ENCODE results near the gene SFTPD. TPM values are rescaled to one million over a fixed set of nuclear protein-coding genes. Genes with fewer than 3 reads are reported as not detected.

Gene SFTPD
- total RNA-seq, 1 donor from 2014 or later, result not detected

DNA sequence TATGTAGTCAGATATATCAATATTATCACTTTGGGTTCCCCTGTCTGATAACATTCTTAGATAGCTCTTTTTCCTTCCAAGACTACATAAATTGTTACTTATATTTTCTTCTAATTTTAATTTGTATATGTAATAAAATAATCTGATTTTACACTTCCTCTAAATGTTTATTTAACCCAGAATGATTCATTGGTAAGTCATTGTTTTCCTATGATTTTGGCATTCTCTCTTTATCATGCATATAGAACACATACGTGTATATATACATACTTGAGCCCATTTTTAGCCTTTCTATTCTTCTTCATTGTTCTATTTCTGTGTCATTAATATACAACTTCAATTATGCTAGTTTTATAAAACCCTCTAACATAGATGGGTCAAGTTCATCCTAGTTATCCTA lies 16.6 kb downstream of the SFTPD start:
- DNase-seq (ENCODE audit: low read depth), result no peak
- H3K4me3 ChIP-seq (ENCODE audit: low read depth, low read length), result no peak overlapping the region
- TF ChIP-seq, protein P1, sequence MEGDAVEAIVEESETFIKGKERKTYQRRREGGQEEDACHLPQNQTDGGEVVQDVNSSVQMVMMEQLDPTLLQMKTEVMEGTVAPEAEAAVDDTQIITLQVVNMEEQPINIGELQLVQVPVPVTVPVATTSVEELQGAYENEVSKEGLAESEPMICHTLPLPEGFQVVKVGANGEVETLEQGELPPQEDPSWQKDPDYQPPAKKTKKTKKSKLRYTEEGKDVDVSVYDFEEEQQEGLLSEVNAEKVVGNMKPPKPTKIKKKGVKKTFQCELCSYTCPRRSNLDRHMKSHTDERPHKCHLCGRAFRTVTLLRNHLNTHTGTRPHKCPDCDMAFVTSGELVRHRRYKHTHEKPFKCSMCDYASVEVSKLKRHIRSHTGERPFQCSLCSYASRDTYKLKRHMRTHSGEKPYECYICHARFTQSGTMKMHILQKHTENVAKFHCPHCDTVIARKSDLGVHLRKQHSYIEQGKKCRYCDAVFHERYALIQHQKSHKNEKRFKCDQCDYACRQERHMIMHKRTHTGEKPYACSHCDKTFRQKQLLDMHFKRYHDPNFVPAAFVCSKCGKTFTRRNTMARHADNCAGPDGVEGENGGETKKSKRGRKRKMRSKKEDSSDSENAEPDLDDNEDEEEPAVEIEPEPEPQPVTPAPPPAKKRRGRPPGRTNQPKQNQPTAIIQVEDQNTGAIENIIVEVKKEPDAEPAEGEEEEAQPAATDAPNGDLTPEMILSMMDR (conservative IDR thresholded peaks at IDR 0.05; ENCODE audit: low read depth, low read length), result no peak

- no peak for DNase-seq (ENCODE audit: low read depth)
- no peak overlapping the region for H3K4me3 ChIP-seq (ENCODE audit: low read depth, low read length)
- TF ChIP-seq, protein P1 (conservative IDR thresholded peaks at IDR 0.05; ENCODE audit: low read depth, low read length), result no peak
Measured at GRCh38 chr10:79930751-79931150, 18.2 kb downstream of the SFTPD start.

DNA sequence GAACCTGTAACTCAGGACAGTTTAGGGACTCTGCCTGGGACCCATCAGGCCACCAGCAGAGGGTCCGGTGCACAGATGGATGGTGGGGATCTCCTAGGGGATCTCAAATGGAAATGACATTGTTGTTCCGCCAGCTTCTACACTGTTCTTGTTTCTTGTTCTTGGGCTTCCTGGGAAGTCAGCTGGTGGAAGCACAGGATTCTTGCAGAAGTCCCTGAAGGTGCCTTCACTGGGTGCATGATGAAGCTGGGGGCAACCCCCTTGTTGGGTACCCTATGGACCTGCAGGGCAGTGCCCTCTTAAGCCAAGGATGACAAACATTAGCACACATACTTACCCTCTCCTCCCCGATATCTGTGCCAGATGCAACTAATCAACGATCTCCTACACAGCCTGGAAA lies 18.6 kb downstream of the SFTPD start:
- no peak for DNase-seq (ENCODE audit: low read depth)
- no peak overlapping the region for H3K4me3 ChIP-seq (ENCODE audit: low read depth, low read length)
- TF ChIP-seq, protein P1 (conservative IDR thresholded peaks at IDR 0.05; ENCODE audit: low read depth, low read length), result no peak

GRCh38 chr10:79929409-79929904 lies 19.4 kb downstream of the SFTPD start:
- no peak overlapping the region for H3K4me3 ChIP-seq (ENCODE audit: low read depth, low read length)
- TF ChIP-seq, protein P1 (conservative IDR thresholded peaks at IDR 0.05; ENCODE audit: low read depth, low read length), result peak; percentile 95
- DNase-seq (ENCODE audit: low read depth), result no peak

GRCh38 chr10:79928028-79928583 lies 20.8 kb downstream of the SFTPD start:
- no peak overlapping the region for H3K4me3 ChIP-seq (ENCODE audit: low read depth, low read length)
- DNase-seq (ENCODE audit: low read depth), result no peak
- TF ChIP-seq, protein P1 (conservative IDR thresholded peaks at IDR 0.05; ENCODE audit: low read depth, low read length), result no peak

DNA sequence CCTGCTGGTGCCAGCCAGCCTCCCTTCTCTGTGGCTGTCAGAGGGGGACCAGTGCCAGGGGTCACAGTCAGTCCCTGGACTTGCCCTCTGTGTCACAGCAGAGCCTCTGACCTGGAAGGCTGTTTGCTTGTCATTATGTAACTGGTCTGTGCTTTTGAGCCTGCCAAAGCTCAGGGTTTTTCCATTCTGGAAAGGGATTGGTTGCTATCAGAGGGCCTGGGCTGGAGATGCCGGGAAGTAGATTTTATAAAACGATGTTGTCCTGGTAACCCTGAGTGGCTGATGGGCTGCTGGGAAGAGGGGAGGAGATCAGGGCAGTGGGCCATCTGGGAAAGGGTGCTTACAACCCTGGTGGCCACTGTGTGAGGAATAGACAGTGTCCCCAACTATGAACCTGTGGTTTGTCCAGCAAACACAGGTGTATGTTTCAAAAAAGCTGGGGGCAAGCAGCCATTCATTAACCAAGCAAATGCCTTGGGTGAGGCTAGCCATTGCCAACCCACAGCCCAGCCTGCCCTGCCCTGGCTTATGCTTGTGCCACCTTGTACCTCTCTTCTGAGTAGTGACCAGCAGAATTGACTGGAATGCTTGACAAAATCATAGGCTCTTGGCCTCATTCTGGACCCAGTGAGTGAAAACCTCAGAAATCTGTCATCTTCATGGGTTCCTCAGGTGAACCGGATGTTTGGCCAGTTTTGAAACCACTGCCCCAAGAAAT lies 21.6 kb downstream of the SFTPD start:
- H3K4me3 ChIP-seq (ENCODE audit: low read depth, low read length), result no peak overlapping the region
- TF ChIP-seq, protein P1 (conservative IDR thresholded peaks at IDR 0.05; ENCODE audit: low read depth, low read length), result no peak
- no peak for DNase-seq (ENCODE audit: low read depth)

All from epithelial cell of proximal tubule (primary cell).